ENCODE results near the gene DNASE1.

The DNASE1 gene

DNA sequence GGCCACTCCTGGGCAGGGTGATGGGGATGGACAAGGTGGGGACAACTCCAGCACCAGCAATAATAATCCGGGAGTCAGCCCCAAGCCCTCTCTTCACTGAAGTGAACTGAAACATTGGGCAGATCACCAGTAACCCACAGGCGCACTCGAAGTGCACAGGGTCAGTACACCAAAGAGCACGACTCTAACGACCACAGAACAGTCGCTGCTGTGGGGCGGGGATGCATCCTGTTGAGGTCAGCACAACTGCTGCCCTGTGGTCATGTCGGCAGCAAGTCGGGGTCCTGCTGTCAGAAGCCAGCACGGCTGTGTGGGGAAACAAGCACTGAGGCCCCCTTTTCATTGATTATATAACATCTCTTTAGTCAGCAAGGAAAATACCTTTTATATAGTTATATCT lies 14.6 kb downstream of the DNASE1 start:
- DNase-seq: no peak

DNA sequence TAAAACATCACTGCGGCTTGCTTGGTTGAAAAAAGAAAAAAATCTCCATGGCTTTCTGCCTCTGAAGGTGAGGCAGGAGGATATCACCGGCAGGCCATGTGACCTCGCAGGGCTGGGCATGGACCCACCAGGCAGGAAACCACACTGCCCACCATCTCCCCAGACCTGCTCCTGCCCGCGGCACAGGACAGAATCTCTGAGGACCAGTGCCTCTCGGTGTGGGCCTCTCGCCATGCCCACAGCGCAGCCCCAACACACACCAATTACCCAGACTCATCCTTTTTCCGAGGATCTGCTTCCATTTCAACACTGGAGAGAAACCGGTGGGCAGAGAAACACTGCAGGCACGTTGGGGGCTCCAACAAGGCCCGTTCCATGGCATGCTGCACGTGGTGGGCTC lies 16.2 kb downstream of the DNASE1 start:
- no peak for DNase-seq

DNA sequence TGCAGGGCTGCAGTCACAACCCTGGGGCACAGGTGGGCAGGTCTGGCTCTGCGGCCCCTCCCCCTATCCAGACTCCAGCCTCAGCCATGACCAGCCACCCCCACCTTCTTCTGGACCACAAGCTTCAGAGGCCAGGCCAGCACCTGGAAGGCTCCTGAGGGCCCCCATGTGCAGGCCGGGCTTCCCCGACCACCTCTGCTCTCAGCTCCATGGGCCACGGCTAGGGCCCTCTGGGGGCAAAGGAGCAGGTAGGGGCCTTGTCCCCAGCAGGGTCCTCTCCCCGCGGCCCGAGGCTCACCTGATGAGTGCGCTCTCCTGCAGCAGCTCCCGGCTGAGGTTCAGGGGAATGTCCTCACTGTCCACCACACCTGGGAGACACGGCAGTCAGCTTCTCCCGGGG lies 16.9 kb downstream of the DNASE1 start:
- no peak for DNase-seq

DNA sequence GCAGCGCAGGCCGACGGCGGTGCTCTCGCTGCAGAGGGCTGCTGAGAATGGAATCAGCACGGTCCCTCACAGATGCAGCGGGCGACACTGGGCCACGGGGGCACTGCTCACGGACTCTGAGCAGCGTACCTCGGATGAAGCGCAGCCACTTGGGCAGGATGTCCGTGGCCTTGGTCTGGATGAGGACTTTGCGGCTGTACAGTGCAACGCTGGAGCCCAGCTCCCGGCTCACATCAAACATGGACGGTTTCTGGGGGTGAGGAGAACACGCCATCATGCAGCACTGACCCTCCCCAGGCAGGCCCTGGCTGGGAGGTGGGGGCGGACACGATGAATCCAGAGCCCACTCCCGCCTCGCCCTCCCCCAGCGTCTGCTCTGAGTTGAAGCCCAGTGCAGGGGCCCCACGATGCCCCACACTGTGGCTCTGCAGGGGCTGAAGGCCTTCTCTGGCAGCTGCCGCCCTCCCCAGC lies 18.1 kb downstream of the DNASE1 start:
- no peak for DNase-seq

DNA sequence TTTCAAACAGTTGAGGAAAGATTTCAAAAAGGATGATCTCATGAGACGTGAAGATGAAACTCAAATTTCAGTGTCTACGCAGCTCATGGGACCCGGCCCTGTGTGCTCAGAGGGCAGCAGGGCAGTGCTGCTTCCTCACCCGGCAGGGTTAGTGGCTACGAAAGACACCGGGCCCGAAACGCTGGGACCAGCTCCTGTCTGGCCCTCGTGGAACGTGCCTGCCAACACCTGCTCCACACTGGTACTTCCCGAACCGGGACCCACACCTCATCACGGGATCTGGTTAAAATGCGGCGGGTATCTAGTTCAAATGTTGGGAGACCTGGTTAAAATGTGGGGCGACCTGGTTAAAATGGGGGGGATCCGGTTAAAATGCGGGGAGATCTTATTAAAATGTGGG lies 18.7 kb downstream of the DNASE1 start:
- no peak for DNase-seq

DNA sequence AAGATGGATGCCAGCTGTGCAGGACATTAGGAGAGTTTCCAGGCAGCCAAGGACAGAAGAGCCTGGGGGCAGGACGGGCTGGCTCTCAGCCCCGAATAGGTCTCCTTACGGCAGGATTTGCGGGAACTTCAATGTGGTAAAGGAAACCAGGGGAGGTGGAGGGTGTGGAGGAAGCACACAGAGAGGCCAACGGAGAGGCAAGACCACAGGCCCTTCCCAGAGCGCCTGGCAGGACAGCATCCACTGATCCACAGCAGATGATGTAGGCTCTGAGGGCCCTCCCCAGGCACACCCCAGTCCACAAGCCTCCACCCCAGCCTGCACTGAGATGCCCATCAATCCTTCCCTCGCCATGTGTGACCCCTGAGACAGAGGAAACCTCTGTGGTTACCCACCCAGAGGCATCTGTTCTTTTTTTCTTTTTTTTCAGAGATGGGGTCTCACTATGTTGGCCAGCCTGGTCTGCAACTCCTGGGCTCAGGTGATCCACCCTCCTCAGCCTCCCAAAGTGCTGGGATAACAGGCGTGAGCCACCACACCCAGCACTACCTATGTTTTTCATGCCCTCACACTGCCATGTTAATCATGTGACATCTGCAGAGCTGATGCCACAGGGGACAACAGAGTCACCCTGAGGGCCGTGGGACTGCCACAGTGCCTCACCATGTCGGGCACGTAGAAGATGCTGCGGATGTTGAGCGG lies 19.3 kb downstream of the DNASE1 start:
- DNase-seq: no peak

DNA sequence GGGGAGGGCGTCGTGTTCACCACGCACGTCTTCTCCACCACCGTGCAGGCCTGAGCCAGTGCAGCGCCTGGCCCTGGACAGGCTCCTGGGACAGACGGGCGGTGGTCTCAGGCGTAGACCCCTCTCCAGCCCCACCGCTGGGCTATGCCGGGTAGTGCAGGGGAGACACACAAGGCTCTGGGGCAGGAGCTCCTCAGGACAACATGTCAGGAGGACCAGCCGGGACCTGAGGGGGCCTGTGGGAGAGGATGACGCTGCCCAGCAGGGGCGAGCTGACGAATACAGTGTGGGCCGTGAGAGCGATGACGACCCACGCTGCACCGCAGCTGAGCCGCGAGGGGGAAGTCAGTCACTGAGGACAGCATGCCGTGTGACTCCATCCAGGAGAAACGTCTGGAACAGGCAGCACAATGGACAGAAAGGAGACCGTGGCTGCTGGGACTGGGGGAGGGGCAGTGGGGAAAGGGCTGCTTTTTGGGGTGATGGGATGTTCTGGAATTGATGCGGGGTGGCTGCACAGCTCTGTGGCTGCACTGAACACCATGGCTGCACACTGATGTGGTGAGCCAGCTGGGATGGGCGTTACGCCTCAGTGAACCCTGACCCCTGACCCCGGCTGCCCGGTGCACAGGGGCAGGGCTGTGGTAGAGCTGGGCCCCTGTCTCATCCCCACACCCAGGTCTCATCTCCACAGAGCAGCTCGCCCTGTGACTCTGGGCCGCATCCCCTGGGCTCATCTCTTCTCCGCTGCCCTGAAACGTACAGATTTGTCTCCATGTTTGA lies 20.2 kb downstream of the DNASE1 start:
- no peak for DNase-seq

DNA sequence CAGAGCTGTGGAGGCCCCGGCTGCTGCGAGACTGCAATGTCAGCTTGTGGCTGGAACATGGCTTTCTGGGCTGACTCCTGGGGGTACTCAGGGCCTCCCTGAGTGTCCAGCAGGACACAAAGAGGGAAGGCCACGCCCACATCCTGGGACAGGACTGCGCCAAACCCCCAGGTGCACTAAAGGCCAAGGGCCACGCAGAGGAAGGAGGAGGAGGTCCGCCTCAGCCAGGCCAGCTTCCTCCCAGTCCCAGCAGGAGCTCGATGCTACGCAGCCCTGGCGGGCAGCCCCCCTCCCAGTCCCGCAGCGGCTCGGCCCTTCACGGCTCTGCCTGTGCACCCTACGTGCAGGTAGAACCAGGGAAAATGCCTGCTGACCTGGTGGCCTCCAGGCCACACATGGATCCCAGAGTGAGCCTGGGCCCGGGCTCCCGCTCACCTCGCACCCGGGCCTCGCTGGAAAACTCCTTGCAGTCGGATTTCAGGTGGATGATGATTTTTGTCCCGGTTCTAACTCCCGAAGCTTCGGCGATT lies 21.2 kb downstream of the DNASE1 start:
- DNase-seq: no peak

DNA sequence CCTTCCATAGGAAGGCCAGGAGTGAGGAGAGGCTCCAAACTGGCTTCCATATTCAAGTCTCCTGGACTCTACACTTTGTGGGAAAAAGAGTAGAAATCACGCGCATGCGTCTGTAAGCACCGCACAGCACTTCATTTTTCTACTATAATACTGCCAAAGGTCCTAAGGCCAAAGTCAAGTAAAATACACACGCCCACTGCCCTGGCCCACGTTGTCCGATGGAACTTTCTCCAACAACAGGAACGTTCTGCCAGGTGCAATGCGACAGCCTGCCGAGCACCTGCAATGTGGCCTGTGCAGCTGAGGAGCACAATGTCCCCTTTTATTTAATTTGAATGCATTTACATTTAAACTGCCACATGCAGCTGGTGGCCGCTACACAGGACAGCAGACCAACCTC lies 23.5 kb downstream of the DNASE1 start:
- DNase-seq: no peak

DNA sequence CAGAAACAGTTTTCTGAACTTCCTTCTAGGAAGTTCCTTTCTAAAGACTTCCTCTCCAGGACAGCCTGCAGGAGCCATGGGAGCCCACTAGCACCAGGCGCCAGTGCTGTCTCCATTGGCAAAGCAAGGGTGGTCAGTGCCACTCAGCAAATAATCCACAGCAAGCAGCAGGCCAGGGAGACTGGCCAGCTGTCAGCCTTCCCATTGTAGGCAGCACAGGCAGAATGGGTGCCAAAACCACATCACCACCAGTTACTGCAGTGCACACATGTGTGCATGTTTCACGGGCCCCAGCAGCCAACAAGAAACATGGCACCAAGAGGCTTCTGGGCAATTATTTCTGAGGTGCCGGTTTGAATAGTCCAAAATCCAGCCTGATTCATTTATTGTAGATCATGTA lies 26.7 kb downstream of the DNASE1 start:
- no peak for DNase-seq

DNA sequence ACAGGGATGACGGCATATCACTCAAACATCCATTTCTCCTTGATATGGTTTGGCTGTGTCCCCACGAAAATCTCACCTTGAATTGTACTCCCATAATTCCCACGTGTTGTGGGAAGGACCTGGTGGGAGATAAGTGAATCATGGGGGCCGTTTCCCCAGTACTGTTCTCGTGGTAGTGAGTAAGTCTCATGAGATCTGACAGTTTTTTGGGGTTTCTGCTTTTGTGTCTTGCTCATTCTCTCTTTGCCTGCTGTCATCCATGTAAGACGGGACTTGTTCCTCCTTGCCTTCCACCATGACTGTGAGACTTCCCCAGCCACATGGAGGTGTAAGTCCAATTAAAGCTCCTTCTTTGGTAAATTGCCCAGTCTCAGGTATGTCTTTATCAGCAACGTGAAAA lies 32.5 kb downstream of the DNASE1 start:
- no peak for DNase-seq

DNA sequence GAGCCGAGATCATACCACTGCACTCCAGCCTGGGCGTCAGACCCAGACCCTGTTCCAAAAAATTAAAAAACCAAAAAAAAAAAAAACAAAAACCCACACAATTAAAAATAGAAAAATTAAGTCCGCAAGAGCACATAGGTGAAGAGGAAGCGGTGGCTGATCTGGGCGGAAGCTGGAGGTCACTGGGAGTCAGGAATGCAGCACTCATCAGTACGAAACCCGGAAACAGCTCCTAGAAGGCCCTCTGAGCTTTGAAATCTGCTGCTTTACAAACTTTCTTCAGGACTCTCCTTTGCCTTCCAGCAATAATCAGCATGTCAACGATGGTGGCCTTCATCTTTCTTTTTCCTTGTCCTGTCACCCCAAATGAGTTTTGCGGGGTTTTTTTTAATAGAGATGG lies 33.3 kb downstream of the DNASE1 start:
- no peak for DNase-seq

DNA sequence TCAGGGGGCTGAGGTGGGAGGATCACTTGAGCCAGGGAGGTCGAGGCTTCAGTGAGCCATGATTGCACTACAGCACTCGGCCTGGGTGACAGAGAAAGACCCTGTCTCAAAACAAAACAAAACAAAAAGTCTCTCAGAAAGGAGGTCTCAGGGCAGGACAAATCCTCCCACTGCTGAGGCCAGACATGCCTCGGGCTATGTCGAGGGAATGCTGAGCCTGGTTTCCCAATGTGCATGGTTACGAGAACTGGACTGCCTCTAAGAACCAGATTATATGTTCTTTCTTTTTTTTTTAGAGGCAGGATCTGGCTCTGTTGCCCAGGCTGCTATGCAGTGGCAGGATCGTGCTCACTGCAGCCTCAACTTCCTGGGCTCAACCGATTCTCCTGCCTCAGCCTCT lies 35.2 kb downstream of the DNASE1 start:
- no peak for DNase-seq

DNA sequence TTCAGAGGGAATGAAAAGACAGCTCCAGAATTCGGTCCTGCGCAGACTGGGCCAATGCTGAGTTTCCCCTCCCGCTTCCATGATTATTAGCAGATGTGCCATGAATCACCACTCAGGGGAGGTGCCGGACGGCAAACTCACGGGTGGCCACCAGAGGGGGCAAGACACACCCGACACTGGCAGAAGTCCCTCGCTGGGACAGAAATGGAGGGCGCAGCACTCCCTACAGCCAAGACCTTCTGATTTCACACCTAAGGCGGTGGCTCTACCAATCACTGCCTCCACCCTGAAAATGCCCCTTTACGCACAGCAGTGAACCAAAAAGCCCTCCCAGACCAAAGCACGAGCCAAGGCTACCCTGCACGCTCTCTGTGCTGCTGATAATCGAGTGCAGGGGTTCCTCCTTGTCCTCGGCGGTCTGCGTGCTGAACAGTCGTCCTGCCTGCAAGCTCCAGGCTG lies 36.0 kb downstream of the DNASE1 start:
- DNase-seq: peak; percentile 31

DNA sequence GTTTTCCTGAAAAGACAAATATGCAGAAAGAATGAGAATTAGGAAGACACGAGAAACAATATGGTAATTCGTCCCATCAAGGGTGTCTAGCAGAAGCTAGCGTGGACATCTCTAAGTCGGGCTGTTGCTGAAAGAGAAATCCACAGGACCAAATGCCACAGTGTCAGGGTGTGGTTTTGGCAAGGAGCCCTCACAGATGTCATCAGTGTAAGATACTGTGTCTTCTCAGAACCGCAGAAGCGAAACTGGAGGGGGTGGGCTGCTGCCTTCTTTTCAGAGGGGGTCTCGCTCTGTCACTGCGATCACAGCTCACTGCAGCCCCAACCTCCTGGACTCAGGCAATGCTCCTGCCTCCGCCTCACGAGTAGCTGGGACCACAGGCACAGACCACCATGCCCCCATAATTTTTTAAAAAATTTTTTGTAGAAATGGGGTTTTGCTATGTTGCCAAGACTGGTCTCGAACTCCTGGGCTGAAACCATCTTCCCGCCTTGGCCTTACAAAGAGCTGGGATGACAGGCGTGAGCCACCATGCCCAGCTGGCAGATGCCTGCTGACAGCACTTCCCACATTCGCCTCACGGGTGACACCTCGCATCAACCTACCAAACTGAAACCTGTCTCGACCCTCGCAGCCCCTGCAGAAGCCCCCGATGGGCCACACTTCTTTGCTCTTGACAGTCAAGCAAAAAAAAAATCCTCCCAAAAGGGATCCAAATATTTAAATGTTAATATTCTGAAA lies 36.7 kb downstream of the DNASE1 start:
- no peak for DNase-seq

DNA sequence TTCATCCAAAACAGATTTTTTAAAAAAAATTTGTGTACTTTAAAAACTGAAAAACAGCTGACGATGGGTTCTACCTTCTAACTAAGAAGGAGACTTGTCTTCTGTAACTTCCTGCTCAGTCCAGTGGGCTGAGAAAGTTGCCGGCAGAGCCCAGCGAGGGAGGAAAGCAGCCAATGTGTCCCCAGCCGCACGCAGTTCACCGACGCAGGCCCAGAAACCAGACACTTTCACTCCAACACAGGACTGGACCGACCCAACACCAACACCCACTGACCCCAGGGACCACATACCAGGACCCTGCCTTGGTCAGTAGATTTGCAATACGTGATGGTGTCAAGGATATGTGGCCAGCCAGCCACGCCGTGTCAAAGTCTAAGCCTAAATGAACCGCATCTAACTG lies 37.3 kb downstream of the DNASE1 start:
- DNase-seq: no peak

DNA sequence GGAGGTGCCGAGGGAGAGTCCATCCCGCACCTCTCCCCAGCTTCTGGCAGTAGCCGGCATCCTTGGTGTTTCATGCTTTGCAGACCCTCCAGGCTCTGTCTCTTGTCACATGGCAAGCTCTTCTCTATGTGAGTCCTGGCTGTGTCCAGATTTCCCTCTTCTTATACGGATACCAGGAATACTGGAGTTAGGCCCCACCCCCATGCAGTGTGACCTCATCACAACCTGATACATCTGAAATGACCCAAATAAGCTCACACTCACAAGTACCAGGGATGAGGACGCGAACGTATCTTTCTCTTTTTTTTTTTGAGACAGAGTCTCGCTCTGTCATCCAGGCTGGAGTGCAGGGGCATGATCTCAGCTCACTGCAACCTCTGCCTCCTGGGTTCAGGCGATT lies 39.6 kb downstream of the DNASE1 start:
- DNase-seq: no peak

DNA sequence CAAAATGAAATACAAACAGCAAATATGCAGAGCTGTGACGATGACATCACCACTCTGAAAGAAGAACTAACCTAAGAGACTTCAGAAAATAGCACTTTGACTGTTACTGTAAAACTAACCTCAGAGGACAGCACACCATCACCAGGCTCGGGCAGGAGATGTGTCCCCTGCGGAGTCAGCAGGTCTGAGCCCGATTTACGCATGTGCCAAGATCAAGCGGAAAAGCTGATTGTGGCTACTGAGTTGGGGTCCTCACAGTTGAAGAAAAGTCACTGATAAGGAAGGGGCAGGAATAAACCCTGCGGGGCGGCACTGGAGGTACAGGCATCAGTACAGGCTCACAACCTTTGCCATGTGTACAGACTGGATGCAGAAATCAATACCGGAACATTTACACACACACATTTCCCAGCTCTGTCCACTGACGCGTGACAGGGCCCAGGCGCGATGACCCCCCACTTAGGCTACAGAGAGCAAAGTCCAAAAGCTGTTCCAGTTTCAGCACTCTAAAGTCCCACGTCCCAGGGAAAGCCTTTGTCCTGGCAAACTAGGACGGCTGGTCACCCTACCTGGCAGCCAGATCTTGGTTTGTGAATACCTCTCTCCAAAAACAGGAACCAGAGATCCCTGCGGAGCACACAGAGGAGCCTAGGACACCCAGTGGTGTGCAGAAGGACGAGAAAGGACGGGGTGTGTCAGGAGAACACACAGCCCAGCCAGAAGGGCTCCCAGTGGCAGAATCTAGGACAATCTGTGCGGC lies 41.3 kb downstream of the DNASE1 start:
- DNase-seq: no peak

DNA sequence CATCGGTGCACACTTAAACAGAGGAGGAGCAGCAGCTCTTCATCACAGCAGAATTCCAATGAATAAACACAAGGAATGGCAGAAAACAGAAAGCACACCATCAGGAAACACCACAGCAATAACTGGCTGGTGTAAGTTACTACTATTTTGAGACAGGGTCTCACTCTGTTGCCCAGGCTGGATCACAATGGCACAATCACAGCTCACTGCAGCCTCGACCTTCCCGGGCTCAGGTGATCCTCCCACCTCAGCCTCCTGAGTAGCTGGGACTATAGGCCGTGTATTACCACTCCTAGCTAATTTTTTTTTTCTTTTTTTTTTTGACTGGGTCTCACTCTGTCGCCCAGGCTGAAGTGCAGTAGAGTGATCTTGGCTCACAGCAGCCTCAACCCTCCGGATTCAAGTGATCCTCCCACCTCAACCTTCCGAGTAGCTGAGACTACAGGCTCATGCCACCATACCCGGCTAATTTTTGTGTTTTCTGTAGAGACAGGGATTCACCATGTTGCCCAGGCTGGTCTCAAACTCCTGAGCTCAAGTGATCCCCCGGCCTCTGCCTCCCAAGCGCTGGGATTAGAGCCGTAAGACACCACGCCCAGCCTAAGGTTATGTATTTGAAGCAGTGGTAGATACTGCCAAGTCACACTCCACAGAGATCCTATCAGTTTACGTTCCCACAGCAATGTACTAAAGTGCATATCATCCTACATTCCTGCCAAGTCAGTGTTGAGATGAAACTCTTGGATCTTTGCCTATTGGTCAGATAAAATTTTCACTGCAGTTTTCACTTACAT lies 42.1 kb downstream of the DNASE1 start:
- DNase-seq: no peak

DNA sequence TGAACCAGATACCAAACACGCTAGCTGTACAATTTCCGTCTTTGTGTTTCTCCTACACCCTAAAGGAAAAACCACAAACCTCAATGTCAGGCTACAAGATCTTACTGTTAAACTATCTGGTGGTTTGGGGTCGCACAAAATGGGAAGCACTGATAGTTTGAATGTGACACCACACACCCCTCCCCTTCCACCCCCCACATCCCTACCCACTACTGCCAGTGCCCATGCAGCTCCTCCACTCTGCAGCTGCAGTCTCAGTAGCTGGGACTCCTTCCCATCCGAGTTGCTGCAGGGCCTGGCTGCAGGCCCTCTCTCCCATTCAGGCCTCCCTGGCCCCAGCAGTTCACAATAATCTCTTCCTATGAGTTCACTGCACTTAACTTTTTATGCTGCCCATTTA lies 44.5 kb downstream of the DNASE1 start:
- DNase-seq: no peak

DNA sequence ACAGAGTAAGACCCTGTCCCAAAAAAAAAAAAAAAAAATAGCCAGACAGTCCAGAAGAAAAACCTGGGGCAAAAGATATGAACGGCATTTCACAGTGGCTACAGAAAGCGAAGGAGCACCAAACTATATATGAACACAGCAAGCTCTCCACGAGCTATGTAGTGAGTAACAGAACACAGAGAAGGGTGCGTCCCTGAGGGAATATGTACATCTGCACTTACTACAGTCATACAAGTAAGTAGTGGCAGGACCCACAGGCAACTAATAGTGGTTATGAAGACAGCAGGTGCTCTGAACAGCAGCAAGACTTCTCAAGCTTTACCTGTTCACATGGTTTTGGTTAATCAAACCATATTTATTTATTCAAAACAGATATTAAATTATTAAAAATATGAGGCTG lies 47.0 kb downstream of the DNASE1 start:
- no peak for DNase-seq

DNA sequence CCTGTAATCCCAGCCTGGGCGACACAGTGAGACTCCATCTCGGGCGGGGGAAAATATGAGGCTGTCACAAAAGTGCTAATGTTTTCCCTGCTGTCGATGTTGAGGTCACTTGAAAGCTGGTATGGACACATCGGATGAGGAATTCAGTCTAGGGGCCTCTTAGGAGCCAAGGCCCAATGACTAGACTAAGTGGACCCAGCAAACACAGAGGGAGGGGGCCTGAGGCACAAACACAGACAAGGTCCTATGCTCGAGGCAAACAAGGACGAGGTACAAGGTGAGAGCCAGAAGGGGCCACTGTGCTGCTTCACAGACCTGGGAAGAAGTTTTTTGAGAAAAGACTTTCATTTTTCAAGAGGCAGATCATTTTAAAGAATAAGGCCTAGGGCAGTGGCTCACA lies 47.6 kb downstream of the DNASE1 start:
- DNase-seq: no peak
